Suprapubic skin (tissue), 4 donors: Measurements from ENCODE around the gene CDK5RAP1. TPM values are rescaled to one million over a fixed set of nuclear protein-coding genes. Genes with fewer than 3 reads are reported as not detected.

Source experiments
- DNase-seq, 2 donors: peaks; one replicate each; pipeline ENCODE4 v3.0.0-alpha.2; 2019; ENCODE audit warnings: low spot score in 2 of 2
- H3K27ac ChIP-seq: fragments of 200-600 bp; sonication (generic); one replicate; pipeline ENCODE4 v1.5.1; 2019
- H3K27me3 ChIP-seq: fragments of 200-600 bp; sonication (generic); one replicate; pipeline ENCODE4 v1.5.1; 2019
- H3K36me3 ChIP-seq: fragments of 200-600 bp; sonication (generic); one replicate; pipeline ENCODE4 v1.5.1; 2019
- H3K4me1 ChIP-seq: fragments of 200-600 bp; sonication (generic); one replicate; pipeline ENCODE4 v1.5.1; 2019
- H3K4me3 ChIP-seq: fragments of 200-600 bp; sonication (generic); one replicate; pipeline ENCODE4 v1.5.1; 2019; ENCODE audit warnings: mild to moderate bottlenecking
- H3K9me3 ChIP-seq: fragments of 200-600 bp; sonication (generic); one replicate; pipeline ENCODE4 v1.5.1; 2019
- CTCF ChIP-seq, 2 donors: fragments of 200-600 bp in 1 of 2; fragments of 450-650 bp in 1 of 2; sonication (generic) in 1 of 2; IDR thresholded peaks; one replicate each; pipeline ENCODE4 v1.5.1; 2016 to 2019; ENCODE audit warnings: antibody characterized with exemption in 2 of 2, mild to moderate bottlenecking in 1 of 2, moderate library complexity in 1 of 2
- EP300 ChIP-seq: sonication (generic); formaldehyde crosslinking; IDR thresholded peaks from one replicate; pipeline ENCODE4 v1.6.1; 2017; ENCODE audit warnings: antibody characterized with exemption
- POLR2A ChIP-seq, 2 donors: fragments of 450-650 bp; IDR thresholded peaks; one replicate each; pipeline ENCODE4 v1.6.1; 2017; ENCODE audit warnings: antibody characterized with exemption in 2 of 2, mild to moderate bottlenecking in 2 of 2, moderate library complexity in 2 of 2
- POLR2AphosphoS5 ChIP-seq, 3 donors: sonication (generic); formaldehyde crosslinking; IDR thresholded peaks; one replicate each; pipeline ENCODE4 v1.6.1; 2017; ENCODE audit warnings: antibody characterized with exemption in 3 of 3
- WGBS: methylation state at CpG from one replicate; pipeline ENCODE4 v1.1.5; 2018; 5-methylcytosine and 5-hydroxymethylcytosine counted together
- total RNA-seq, 4 donors: library from RNA; depleted of rRNA; stranded (reverse); fragments of >200 nt; gene quantifications; one replicate each; pipeline ENCODE4 v1.1.0, GENCODE V29; 2016

Gene CDK5RAP1
- total RNA-seq, 4 donors from 2014 or later, result 23.1 to 75.7 (median 27.3) TPM

- peaks cover 36% of the 10 kb centered on the region for H3K36me3 ChIP-seq
Observed at GRCh38 chr20:33411711-33412483, 10.6 kb upstream of the CDK5RAP1 start.

GRCh38 chr20:33411242-33411641 lies 9.9 kb upstream of the CDK5RAP1 start:
- Histone ChIP-seq H3K4me1 (peaks cover 3% of the 10 kb centered on the region), H3K4me3 (no peak overlapping the region), H3K27me3 (no peaks in the 10 kb centered on the region), H3K27ac (no peak overlapping the region), H3K36me3 (peaks cover 38% of the 10 kb centered on the region), H3K9me3 (no peaks in the 10 kb centered on the region)
- 89% methylated on average over 7 of the region's 7 CpGs for WGBS
- DNase-seq, result no peak
- TF ChIP-seq POLR2A (IDR thresholded peaks at IDR 0.05) (no peak), CTCF (IDR thresholded peaks at IDR 0.05) (no peak)

More at GRCh38 chr20:33411711-33412483, 10.6 kb upstream of the CDK5RAP1 start:
- DNase-seq, result no peak
- no peak for TF ChIP-seq EP300
- TF ChIP-seq POLR2A (IDR thresholded peaks at IDR 0.05), result no peak
- no peak for TF ChIP-seq CTCF (IDR thresholded peaks at IDR 0.05)
- no peak for TF ChIP-seq POLR2AphosphoS5 (IDR thresholded peaks at IDR 0.05)
- no peak overlapping the region for H3K4me3 ChIP-seq
- 92% methylated on average over 7 of the region's 7 CpGs for WGBS
- H3K4me1 ChIP-seq, result peaks cover 3% of the 10 kb centered on the region
- H3K27ac ChIP-seq, result no peak overlapping the region
- no peaks in the 10 kb centered on the region for H3K9me3 ChIP-seq
- H3K27me3 ChIP-seq, result no peaks in the 10 kb centered on the region

- H3K27me3 ChIP-seq, result no peaks in the 10 kb centered on the region
- H3K4me1 ChIP-seq, result peaks cover 3% of the 10 kb centered on the region
- no peak for DNase-seq
- 87% methylated on average over 2 of the region's 15 CpGs for WGBS
- no peaks in the 10 kb centered on the region for H3K9me3 ChIP-seq
- TF ChIP-seq POLR2AphosphoS5 (IDR thresholded peaks at IDR 0.05) (no peak), EP300 (no peak), POLR2A (IDR thresholded peaks at IDR 0.05) (no peak), CTCF (IDR thresholded peaks at IDR 0.05) (no peak)
- no peak overlapping the region for H3K27ac ChIP-seq
- no peak overlapping the region for H3K4me3 ChIP-seq
- H3K36me3 ChIP-seq, result peaks cover 38% of the 10 kb centered on the region
Observed at GRCh38 chr20:33410081-33410742, 8.9 kb upstream of the CDK5RAP1 start.

DNA sequence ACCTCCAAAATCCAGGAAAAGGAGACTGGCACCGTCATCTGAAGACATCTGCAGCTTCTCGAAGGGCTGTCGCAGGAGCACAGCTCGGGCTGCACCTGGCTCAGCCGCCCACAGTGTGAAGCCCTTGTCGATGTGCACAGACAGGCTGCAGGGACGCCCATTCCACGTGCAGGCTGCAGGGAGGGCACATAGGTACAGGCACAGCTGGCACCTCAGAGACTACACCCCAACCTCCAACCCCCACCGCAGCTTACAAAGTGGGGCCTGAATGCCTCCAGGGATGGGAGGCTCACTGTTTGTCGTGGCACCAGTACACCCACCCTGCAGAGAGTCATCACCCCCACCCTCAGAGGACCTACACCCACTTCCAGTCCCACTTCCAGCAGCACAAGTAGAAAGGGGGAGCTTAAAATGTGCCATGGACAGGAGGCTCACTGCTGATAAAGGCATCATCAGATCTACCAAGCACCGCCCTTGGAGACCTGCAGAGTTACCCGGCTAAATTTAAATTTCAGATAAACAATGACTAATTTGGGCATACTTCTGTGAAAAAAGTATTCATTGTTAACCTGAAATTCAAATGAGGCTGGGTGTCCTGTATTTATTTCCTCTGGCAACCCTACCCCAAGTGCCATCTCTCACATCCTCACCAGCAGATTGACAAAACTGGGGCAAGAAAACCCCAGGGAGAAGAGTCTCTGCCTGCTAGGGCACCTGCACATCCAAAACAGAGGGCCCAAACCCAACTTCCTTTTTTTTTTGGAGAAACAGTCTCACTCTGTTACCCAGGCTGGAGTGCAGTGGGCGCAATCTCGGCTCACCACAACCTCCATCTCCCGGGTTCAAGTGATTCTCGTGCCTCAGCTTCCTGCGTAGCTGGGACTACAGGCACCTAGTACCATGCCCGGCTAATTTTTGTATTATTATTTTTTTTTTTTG lies 7.7 kb upstream of the CDK5RAP1 start:
- Histone ChIP-seq H3K27me3 (no peaks in the 10 kb centered on the region), H3K4me3 (no peak overlapping the region), H3K27ac (no peak overlapping the region), H3K4me1 (peaks cover 3% of the 10 kb centered on the region), H3K9me3 (no peaks in the 10 kb centered on the region), H3K36me3 (peaks cover 38% of the 10 kb centered on the region)
- WGBS, result 71% methylated on average over 17 of the region's 18 CpGs
- TF ChIP-seq POLR2AphosphoS5 (IDR thresholded peaks at IDR 0.05), result no peak
- TF ChIP-seq EP300, result no peak
- TF ChIP-seq POLR2A (IDR thresholded peaks at IDR 0.05), result no peak
- no peak for TF ChIP-seq CTCF (IDR thresholded peaks at IDR 0.05)
- no peak for DNase-seq
